NCI-H748 (cell line): Measurements from ENCODE around the gene PROS1.
A peak's percentile ranks its signal among the peaks of the same experiment; 100 is the strongest.
"Not testable (repeated sequence)": the region's sequence is repeated elsewhere in the genome, so short reads cannot be mapped to it uniquely, and the experiment has no call there.

Experiments used
- DNase-seq: peaks from one replicate; lab custom pipeline; 2025; ENCODE audit not compliant: unreplicated experiment; lab: John Stamatoyannopoulos, UW

The PROS1 gene

DNA sequence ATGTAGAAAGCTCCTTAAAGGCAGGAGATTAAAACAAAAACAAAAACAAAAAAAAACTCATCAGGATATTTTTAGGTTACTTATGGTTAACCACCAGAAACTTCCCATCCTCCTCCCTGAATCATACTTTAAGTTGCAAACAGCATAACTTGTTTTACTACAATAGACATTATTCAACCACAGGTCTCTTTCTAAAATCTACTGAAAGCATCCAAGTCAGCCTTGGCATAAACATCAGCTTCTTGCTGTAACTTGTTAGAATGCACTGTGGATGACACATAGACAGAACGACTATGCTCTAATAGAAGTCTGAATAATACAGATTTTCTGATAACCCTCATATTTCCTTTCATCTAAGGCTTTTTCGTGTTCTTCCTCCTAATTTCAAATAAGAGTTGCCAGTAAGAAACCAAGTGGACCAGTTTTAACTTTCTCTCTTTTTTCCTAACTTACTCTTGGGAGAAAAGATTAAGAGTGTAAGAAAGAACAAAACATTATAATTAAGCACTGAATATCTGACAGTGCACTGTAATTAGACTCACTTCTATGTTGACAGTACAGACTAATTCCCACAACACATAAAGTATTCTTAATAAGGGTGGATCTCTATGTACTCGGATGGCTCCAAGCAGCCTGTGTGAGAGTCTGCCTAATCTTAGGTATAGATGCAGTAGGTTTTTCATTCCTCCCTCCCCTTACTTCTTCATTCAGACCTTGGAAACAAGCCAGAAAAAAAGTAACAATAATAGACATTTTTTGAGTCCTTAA is 95.3 kb downstream of the PROS1 start:
- DNase-seq = not testable (repeated sequence)

DNA sequence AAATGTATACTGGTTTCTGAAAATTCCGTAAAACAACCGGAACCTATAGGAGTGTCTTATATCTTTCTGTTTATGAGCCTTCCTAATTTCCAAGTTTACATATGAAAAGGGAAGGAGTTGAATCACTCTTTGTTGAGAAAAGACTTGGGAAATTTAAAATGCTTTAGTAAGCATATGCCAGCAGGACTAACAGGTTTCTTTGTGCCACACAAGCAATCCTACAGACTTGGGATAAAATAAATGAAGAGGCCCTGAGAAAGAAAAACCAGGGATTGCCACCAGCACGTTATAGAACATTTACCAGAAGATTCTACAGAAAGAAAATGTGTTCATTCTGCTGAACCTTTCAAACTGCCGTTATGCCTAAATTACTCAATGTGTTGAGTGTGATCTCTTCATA is 96.3 kb downstream of the PROS1 start:
- not testable (repeated sequence) for DNase-seq

DNA sequence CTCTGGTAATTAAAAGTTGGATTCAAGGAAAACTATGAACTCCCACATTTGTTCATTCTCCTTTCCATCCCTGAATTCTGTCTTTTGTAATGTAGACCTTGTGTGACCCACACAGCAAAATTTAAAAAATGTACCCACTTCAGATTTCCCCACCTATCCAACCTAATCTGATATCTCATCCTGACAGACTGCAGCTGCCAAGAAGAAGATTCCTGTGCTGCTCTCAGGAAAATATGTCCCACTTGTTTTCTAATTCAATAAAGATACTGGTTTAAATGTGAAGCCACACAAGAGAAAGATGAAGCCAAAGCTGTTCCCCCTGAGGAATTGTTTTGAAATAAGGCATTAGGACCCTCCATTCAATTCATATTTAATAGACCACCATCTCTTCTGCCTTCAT is 100.3 kb downstream of the PROS1 start:
- DNase-seq = not testable (repeated sequence)

DNA sequence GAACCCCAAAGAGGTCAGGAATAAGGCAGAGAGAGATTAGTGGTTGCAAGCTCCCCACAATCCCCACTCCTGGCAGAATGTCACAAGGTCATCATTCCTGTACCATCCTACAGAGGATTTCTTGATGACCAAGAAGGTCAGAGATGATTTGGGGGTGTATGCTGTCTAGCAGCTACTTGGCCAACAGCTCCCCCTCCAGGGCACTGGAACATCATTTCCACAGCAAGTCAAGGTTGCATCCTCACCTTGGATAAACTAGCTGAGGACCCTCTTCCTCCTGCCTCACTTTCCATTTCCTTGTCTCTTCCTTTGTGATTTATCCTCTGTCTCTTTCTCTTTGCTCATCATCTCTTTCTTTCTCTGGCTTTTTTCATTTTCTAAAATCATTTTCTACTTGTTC is 106.3 kb downstream of the PROS1 start:
- no peak for DNase-seq

DNA sequence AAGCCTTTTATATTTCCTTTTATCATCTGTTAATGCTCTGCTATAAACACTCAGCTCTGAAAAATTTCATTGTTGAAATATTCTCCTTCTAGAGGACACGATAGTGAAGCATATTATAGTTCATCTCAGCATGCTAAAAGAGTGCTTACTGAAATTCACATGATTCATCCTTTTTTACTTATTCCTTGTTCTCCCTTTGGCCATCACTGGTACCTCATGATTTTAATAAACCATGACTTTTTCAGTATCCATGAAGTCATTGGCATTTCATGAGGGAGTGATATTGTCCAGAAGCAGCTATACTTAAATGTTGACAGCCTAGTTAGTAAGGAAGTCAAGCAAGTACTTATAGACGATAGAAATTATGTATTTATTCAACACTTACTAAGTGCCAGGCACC is 112.7 kb downstream of the PROS1 start:
- DNase-seq = no peak

DNA sequence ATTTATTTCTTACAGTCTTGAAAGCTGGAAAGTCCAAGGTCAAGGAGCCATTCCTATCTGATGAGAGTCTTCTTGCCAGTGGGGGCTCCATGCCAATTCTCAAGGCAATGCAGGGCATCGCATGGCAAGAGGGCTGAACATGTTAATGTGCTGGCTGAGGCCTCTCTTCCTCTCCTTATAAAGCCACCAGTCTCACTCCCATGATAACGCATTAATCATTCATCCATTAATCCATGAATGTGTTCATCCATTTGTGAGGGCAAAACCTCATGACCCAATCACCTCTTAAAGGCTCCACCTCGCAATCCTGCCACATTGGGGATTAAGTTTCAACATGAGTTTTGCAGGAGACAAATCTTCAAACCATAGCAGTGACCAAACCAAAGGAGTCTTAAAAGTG is 118.3 kb downstream of the PROS1 start:
- no peak for DNase-seq

DNA sequence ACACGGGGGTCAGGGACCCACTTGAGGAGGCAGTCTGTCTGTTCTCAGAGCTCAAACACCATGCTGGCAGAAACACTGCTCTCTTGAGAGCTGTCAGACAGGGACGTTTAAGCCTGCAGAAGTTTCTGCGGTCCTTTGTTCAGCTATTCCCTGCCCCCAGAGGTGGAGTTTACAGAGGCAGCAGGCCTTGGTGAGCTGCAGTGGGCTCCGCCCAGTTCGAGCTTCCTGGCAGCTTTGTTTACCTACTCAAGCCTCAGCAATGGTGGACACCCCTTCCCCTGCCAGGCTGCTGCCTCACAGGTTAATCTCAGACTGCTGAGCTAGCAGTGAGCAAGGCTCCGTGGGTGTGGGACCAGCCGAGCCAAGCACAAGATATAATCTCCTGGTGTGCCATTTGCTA is 121.5 kb downstream of the PROS1 start:
- DNase-seq = peak; percentile 18

DNA sequence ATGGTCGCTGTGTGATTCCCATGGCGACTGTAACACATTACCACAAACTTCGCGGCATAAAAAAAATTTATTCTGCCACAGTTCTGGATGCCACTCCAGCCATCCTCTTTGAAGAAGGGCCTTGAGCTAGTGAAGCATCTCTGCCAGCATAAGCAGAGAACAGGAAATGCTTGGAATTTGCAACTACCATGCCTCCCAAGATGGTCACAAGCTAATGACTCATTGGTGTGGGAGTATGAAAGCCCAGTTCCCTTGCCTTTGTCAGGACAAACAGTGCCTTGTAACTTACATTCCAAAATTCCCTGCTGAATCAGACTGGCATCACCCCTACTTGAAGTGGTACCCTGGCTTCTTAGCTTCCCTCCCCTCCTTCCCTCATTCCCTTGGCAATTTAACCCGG is 129.7 kb downstream of the PROS1 start:
- no peak for DNase-seq

DNA sequence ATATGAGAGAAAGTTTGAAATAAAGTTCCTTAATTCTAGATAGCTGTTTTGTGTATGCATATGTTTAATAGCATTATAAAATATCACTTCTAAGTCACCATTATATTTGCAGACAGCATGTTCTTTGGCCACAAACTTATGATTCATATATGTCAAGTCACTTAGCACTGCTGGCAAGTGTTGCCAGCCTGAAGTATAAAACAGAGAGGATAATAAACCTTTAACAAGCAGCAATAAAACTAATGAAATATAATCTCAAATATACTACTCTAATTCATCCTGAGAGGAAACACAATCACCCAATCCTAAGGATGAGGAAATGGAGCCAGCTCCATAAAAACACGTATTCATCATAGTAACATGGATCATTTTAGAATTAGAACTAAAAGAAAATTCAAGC is 134.5 kb downstream of the PROS1 start:
- DNase-seq = not testable (repeated sequence)
